PC-9 (cell line): ENCODE results near the gene ARL6IP1. TPM values are rescaled to one million over a fixed set of nuclear protein-coding genes. Genes with fewer than 3 reads are reported as not detected.

ENCODE experiments used
- BruUV-seq: library from RNA; stranded (reverse); fragments of 400-500 nt; replicated peaks from 2 replicates; lab custom pipeline; 2021; lab: Mats Ljungman, UMichigan
- CTCF ChIA-PET: fragments of 300-600 bp; sonication (Branson Sonifier 250); formaldehyde crosslinking; loops from one replicate; lab custom pipeline; 2022; ENCODE audit warnings: antibody characterized with exemption; lab: Charles Lee
- POLR2A ChIA-PET: fragments of 300-600 bp; sonication (Branson Sonifier 250); formaldehyde crosslinking; loops from one replicate; lab custom pipeline; 2022; ENCODE audit warnings: antibody characterized with exemption; ENCODE audit not compliant: unreplicated experiment; lab: Charles Lee
- DNase-seq, 2 experiments: peaks; one replicate each; pipeline versions ENCODE4 v3.0.0 to v3.0.0-alpha.2; 2015 to 2022; ENCODE audit warnings: mixed read lengths in 1 of 2
- H2AFZ ChIP-seq: fragments of 200-600 bp; sonication (generic); 2 replicates; pipeline ENCODE4 v1.8.1; 2017; ENCODE audit warnings: antibody characterized with exemption
- H3F3A ChIP-seq: fragments of 200-600 bp; sonication (generic); 2 replicates; pipeline ENCODE4 v1.8.1; 2017; ENCODE audit warnings: antibody characterized with exemption, mild to moderate bottlenecking, low read depth; ENCODE audit not compliant: insufficient read depth
- H3K27ac ChIP-seq: fragments of 200-600 bp; sonication (generic); 2 replicates; pipeline ENCODE4 v1.6.1; 2016; ENCODE audit warnings: mixed run types
- H3K27me3 ChIP-seq: fragments of 200-600 bp; sonication (generic); 2 replicates; pipeline ENCODE4 v1.6.1; 2016; ENCODE audit warnings: low read depth, mixed run types; ENCODE audit not compliant: insufficient read depth
- H3K36me3 ChIP-seq: fragments of 200-600 bp; sonication (generic); 2 replicates; pipeline ENCODE4 v1.6.1; 2016; ENCODE audit warnings: low read depth, mixed run types
- H3K4me1 ChIP-seq: fragments of 200-600 bp; sonication (generic); replicated peaks from 2 replicates; pipeline ENCODE4 v1.6.1; 2016; ENCODE audit warnings: mixed run types; ENCODE audit not compliant: insufficient read depth
- H3K4me2 ChIP-seq: fragments of 200-600 bp; sonication (generic); 2 replicates; pipeline ENCODE4 v1.6.1; 2017; ENCODE audit warnings: mixed run types
- H3K4me3 ChIP-seq: fragments of 200-600 bp; sonication (generic); 2 replicates; pipeline ENCODE4 v1.6.1; 2016; ENCODE audit warnings: mixed run types
- H3K79me2 ChIP-seq: fragments of 200-600 bp; sonication (generic); 2 replicates; pipeline ENCODE4 v1.6.1; 2017; ENCODE audit warnings: low read depth, mixed run types
- H3K9me2 ChIP-seq: fragments of 200-600 bp; sonication (generic); 2 replicates; pipeline ENCODE4 v1.8.1; 2017; ENCODE audit warnings: mild to moderate bottlenecking; ENCODE audit not compliant: insufficient read depth
- H3K9me3 ChIP-seq: fragments of 200-600 bp; sonication (generic); 2 replicates; pipeline ENCODE4 v1.8.1; 2016; ENCODE audit warnings: low read depth; ENCODE audit not compliant: insufficient read depth
- H4K20me1 ChIP-seq: fragments of 200-600 bp; sonication (generic); 2 replicates; pipeline ENCODE4 v1.8.1; 2017; ENCODE audit not compliant: insufficient read depth
- EZH2 ChIP-seq: fragments of 200-600 bp; sonication (generic); IDR thresholded peaks from 2 replicates; pipeline ENCODE4 v1.8.0; 2017; ENCODE audit warnings: antibody characterized with exemption, low read depth
- intact Hi-C: fragments of 100-400 bp; cut with micrococcal nuclease; formaldehyde crosslinking; loops from one replicate; pipeline ENCODE4 v1.10.0; 2022; ENCODE audit not compliant: unreplicated experiment
- total RNA-seq: library from RNA; stranded (reverse); gene quantifications from 2 replicates; pipeline ENCODE4 v1.2.3, GENCODE V29; 2021
- TF ChIP-seq, protein P1 (sequence below): fragments of 200-600 bp; sonication (generic); conservative IDR thresholded peaks from 2 replicates; pipeline ENCODE4 v1.6.1; 2017; ENCODE audit warnings: mixed run types, antibody characterized with exemption, mild to moderate bottlenecking, moderate library complexity

Gene ARL6IP1
- total RNA-seq, 1 experiment from 2014 or later: 294 TPM

DNA sequence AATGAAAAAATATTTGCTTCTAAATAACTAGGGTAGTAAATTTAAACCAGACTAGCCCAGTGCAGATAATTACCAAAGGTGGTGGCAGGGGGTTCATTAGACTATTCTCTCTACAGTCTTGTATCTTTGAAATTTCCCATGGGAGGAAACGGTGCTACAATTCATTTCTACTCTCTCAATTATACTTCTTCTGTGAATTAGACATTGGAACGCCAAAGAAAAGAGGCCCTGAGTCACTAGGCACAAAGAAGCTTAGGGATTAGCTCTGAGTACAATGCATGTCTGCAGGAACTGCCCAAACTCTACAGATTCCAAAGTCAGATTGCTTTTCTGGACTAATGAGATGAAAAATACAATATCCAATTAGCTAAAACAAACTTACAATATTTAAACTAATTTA lies 30.7 kb upstream of the ARL6IP1 start:
- H3F3A ChIP-seq: peaks cover 27% of the 10 kb centered on the region
- DNase-seq: no peak
- ChIA-PET CTCF (interaction anchor here (0.7 kb wide), 1 partner anchor 41 kb away, joined by 5 read pairs; no protein-coding TSS in a partner anchor), POLR2A (no interaction called here)
- intact Hi-C loops: loop anchor here (10.0 kb wide), 1 partner anchor 53 kb away; no protein-coding TSS in a partner anchor
- H3K27me3 ChIP-seq: no peaks in the 10 kb centered on the region
- no peaks in the 10 kb centered on the region for H3K79me2 ChIP-seq
- BruUV-seq: no TSS peak
- no peak overlapping the region for H3K27ac ChIP-seq
- H3K4me3 ChIP-seq: no peak overlapping the region
- no peak overlapping the region for H3K4me2 ChIP-seq
- TF ChIP-seq EZH2: no peak
- TF ChIP-seq, protein P1, sequence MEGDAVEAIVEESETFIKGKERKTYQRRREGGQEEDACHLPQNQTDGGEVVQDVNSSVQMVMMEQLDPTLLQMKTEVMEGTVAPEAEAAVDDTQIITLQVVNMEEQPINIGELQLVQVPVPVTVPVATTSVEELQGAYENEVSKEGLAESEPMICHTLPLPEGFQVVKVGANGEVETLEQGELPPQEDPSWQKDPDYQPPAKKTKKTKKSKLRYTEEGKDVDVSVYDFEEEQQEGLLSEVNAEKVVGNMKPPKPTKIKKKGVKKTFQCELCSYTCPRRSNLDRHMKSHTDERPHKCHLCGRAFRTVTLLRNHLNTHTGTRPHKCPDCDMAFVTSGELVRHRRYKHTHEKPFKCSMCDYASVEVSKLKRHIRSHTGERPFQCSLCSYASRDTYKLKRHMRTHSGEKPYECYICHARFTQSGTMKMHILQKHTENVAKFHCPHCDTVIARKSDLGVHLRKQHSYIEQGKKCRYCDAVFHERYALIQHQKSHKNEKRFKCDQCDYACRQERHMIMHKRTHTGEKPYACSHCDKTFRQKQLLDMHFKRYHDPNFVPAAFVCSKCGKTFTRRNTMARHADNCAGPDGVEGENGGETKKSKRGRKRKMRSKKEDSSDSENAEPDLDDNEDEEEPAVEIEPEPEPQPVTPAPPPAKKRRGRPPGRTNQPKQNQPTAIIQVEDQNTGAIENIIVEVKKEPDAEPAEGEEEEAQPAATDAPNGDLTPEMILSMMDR: no peak
- H2AFZ ChIP-seq: no peak overlapping the region
- no peaks in the 10 kb centered on the region; the same call in 1 of the 2 replicates for H3K9me3 ChIP-seq
- no peaks in the 10 kb centered on the region for H3K4me1 ChIP-seq
- peaks cover 3% of the 10 kb centered on the region; the same call in 1 of the 2 replicates for H4K20me1 ChIP-seq
- H3K9me2 ChIP-seq: no peaks in the 10 kb centered on the region
- H3K36me3 ChIP-seq: peaks cover 72% of the 10 kb centered on the region

DNA sequence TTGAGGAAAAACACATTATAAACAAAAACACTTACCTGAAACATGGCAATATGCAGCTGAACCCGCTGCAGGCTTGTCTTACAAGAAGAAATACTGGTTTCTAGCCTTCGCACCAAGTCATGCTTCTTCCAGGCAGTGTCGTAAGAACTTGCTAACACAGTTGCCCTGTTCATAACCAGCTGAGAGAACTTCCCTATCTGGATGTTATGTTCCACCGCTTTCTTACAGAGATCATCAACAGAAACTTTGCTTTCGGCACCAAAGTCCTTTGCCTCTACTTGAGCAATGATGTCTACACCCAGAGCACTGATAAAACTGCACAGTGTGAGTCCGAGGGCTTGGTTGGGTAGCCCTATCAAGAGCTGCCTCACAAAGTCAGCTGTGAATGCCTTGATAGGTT lies 27.9 kb upstream of the ARL6IP1 start:
- ChIA-PET CTCF (no interaction called here), POLR2A (interaction anchor here (0.6 kb wide), 1 partner anchor 26 kb away, joined by 4 read pairs; no protein-coding TSS in a partner anchor)
- H3K36me3 ChIP-seq: peaks cover 52% of the 10 kb centered on the region

DNA sequence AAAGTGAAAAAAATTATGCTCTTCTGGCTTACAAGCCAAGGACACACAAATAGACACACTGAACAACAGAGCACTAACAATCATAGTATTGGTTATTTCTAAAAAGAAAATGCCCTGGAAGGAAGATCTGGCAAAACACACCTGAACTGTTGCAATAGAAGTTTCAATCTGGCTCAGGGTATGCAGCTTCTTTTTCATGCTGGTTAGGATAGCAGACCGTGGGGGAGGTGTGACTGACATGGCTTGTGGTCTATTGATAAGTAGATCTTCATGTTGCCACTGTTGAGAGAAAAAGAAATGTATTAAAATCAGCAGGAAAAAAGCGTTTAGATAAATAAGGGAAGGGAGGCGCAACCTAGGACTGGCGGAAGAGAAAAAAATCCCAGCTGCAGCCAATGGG lies 26.5 kb upstream of the ARL6IP1 start:
- Histone ChIP-seq H3F3A (peaks cover 12% of the 10 kb centered on the region), H3K27me3 (no peaks in the 10 kb centered on the region), H2AFZ (no peak overlapping the region), H3K4me2 (no peak overlapping the region), H3K79me2 (no peaks in the 10 kb centered on the region), H3K27ac (no peak overlapping the region), H3K9me3 (no peaks in the 10 kb centered on the region), H3K4me1 (no peaks in the 10 kb centered on the region), H4K20me1 (peaks cover 3% of the 10 kb centered on the region; the same call in 1 of the 2 replicates), H3K36me3 (peaks cover 40% of the 10 kb centered on the region), H3K9me2 (no peaks in the 10 kb centered on the region), H3K4me3 (no peak overlapping the region)
- CTCF ChIA-PET: no interaction called here
- DNase-seq: no peak
- intact Hi-C loops: no loop called here
- POLR2A ChIA-PET: no interaction called here
- BruUV-seq: no TSS peak
- TF ChIP-seq, protein P1: no peak
- TF ChIP-seq EZH2: no peak

More for the DNA sequence above, 27.9 kb upstream of the ARL6IP1 start:
- H3F3A ChIP-seq: peaks cover 23% of the 10 kb centered on the region
- no peak for DNase-seq
- peaks cover 3% of the 10 kb centered on the region; the same call in 1 of the 2 replicates for H4K20me1 ChIP-seq
- TF ChIP-seq, protein P1: no peak
- no peak for TF ChIP-seq EZH2
- no peaks in the 10 kb centered on the region for H3K79me2 ChIP-seq
- no peak overlapping the region for H3K4me3 ChIP-seq
- intact Hi-C loops: no loop called here
- no peaks in the 10 kb centered on the region for H3K4me1 ChIP-seq
- no peaks in the 10 kb centered on the region for H3K27me3 ChIP-seq
- no peaks in the 10 kb centered on the region for H3K9me2 ChIP-seq
- H3K9me3 ChIP-seq: no peaks in the 10 kb centered on the region
- no peak overlapping the region for H2AFZ ChIP-seq
- no TSS peak for BruUV-seq
- no peak overlapping the region for H3K27ac ChIP-seq
- H3K4me2 ChIP-seq: no peak overlapping the region
